Measurements from ENCODE around the gene TNFRSF17.

Gene TNFRSF17

DNA sequence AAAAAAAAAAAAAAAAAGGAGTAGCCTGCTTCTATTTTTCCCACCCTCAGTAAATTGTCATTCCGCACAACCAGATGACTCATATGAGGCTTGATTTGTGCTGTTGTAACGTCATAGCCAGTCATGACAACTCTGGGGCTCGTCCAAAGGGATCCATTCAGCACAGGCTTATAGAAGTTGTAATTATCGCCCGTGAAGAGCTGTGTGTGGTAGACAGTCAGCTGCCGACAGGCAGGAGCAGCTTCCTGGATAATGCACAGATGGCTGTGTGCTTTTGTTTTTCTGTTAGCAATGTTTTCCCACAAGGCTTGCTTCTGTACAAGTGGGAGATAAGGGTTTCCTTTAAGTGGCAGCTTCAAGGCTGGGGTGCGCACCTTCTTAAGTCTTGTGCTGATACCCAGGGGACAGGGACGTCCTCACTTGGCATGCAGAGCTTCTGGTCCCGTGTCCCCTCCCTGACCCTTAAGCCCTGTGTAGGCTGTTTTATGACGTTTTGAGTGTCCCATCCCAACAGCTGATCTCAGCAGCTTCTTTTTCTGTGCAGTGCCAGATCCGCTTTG is 37.5 kb downstream of the TNFRSF17 start:
- DNase-seq (ENCODE audit: low read depth in 2 of 2), result no peak

DNA sequence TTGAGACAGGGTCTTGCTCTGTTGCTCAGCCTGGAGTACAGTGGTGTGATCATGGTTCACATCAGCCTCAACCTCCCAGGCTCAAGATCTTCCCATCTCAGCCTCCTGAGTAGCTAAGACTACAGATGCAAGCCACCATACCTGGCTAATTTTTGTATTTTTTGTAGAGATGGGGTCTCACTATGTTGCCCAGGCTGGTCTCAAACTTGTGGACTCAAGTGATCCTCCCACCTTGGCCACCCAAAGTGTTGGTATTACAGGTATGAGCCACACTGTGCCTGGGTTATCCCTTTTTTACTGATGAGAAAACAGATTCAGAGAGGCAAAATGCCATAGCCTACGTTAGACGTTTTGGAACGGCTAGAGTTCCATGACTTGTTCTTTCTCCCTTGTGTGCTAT is 41.6 kb downstream of the TNFRSF17 start:
- no peak for DNase-seq (ENCODE audit: low read depth in 2 of 2)

DNA sequence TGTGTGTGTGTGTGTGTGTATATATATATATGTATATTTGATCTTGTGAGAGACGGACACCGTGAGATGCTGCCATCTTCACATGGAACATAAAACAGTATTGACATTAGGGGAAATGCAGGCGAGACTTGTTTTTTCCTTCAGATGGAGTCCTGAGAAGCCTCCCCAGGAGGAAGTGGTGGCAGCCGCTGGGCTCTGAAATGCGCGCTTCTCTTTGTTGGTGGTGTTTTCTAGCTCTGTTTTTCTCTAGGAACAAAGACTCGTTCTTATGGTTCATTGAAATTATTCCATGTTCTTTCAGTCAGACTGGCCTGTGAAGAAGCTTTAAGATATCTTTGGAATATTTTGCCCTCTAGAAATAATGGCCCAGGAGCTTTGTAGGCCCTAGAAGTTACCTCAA is 44.5 kb downstream of the TNFRSF17 start:
- DNase-seq (ENCODE audit: low read depth in 2 of 2), result no peak

DNA sequence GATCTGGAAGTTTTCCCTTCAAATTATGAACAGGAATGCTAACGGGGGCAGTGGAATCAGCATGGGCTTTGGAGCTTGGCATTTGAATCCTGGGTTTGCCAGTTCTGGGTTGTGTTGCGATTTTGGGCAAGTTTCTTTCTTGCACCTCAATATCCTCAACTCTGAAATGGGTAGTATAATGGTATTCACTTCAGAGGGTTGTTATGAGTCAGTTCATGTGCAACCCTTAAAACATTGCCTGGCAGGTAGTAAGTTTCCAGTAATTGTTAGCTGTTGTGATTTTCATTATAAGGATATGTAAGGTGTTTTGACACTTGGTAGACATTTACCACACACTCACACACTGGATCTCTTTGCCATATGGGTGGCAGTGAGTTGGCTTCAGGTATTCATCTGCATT is 44.9 kb downstream of the TNFRSF17 start:
- no peak for DNase-seq (ENCODE audit: low read depth in 2 of 2)

DNA sequence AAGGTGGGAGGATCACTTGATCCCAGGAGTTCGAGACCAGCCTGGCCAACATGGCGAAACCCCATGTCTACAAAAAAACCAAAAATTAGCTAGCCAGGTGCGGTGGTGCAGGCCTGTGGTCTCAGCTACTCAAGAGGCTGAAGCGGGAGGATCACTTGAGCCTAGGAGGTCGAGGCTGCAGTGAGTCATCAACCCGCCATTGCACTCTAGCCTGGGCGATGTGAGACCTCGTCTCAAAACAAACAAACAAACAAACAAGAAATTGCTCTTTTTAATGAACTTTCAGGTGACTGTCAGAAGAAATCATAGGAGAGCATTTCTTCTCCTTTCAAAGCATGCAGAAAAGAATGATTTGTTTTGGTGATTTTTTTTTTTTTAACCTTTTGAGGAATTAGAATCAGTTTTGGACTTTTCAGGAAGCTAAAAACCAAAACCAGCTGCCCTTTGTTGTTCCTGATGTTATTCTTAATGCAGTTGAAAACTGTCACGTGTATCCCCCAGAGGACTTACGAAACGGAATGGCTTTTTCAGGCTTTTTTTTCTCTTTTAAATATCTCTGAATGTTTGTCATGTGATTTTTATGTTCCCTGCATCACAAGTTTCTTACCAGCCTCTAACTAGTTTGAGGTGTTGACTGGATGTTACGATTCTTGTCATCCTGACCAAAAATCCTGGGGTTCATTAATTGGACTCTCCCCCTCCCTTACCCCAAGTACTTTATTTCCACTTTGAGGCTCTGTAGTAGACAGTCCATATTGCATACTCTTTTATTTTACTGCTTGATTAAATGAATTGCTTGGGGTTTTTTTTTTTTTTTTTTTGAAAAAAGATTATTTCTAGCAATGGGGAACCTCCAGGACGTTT is 45.6 kb downstream of the TNFRSF17 start:
- no peak for DNase-seq (ENCODE audit: low read depth in 2 of 2)

DNA sequence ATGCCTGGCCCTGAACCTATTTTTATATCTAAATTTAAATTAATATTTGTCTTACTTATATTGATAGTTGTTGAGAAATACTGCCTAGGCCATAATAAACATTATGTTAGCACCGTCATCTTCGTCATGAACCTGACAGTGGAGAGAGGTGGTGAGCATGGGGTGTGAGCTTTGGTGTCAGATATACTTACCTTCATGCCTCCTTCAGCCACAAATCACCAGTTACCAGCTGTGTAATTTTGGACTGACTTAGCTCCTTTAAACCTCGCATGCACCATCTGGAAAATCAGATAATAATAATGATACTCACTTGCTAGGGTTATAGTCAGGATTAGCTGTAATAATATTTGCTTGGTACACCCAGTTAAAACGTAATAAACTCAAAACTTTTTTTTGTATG is 46.6 kb downstream of the TNFRSF17 start:
- no peak for DNase-seq (ENCODE audit: low read depth in 2 of 2)

DNA sequence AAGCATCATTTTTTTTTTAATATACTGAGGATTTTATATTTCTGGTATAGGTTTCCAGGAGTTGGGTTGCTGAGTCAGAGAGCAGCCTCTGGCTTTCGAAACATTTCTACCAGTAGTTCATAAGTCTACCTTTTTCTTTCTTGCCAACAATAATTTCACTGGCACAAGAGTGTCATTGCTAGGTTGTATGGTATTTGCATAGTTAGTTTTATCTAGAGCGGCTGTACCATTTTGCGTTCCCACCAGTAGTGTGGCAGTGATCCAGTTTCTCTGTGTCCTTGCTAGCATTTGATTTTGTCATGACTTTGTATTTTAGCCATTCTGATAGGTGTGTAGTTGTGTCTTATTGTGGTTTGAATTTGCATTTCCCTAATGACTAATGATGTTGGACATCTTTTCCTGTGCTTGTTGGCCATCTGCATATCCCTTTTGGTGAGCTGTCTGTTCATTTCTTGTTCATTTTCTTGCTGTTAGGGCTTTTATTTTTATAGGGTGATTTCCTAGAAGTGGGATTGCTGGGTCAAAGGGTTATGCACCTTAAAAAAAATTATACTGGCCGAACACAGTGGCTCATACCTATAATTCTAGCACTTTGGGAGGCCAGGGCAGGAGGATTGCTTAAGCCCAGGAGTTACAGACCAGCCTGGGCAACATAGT is 51.4 kb downstream of the TNFRSF17 start:
- no peak for DNase-seq (ENCODE audit: low read depth in 2 of 2)

DNA sequence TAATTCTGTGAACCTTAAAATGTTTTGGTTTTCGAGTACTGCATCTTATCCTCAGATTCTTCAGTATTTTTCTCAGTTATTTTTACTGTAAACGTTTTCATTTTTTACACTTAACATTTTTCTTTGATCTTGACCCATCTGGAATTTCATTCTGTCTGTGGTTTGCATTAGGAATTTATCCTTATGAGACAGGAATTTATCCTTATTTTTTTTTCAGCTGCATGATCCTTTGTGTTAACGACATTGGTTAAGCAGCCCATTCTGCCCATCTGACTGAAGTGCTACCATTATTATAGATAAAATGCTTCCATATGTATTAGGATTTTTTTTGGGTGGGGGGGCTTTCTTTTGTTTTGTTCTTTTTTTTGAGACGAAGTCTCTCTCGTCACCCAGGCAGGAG is 52.5 kb downstream of the TNFRSF17 start:
- DNase-seq (ENCODE audit: low read depth in 2 of 2), result no peak

All from stimulated activated CD8-positive, alpha-beta memory T cell treated with anti-CD3 and anti-CD28 coated beads, Interleukin-15, amount 100 ng/mL, for 48 hours (primary cell).